ENCODE data around the gene CD33.

- TF ChIP-seq CTCF (IDR thresholded peaks at IDR 0.05) = no peak
- TF ChIP-seq POLR2A (IDR thresholded peaks at IDR 0.05) = no peak
These were observed 30.2 kb upstream of the CD33 start for GRCh38 chr19:51194527-51195315.
